IMR-90 (cell line): ENCODE measurements around the gene RPA3.

Source experiments
- BHLHE40 ChIP-seq: fragments of 150-350 bp; IDR thresholded peaks from 2 replicates; pipeline ENCODE4 v1.6.1; 2016; ENCODE audit warnings: mild to moderate bottlenecking, low read depth, low read length
- FOS ChIP-seq: fragments of 150-350 bp; IDR thresholded peaks from 2 replicates; pipeline ENCODE4 v1.6.1; 2016; ENCODE audit warnings: low read depth, low read length
- MAFK ChIP-seq: IDR thresholded peaks from 2 replicates; pipeline ENCODE4 v1.6.1; 2012; ENCODE audit warnings: low read depth, low read length, improper control_type of control experiment
- MAZ ChIP-seq: IDR thresholded peaks from 2 replicates; pipeline ENCODE4 v1.6.1; 2012; ENCODE audit warnings: low read depth, mild to moderate bottlenecking, low read length, improper control_type of control experiment, moderate library complexity, borderline replicate concordance
- MXI1 ChIP-seq: IDR thresholded peaks from 2 replicates; pipeline ENCODE4 v1.6.1; 2012; ENCODE audit warnings: low read depth, mild to moderate bottlenecking, low read length, moderate library complexity, borderline replicate concordance
- NFE2L2 ChIP-seq: fragments of 150-350 bp; IDR thresholded peaks from 2 replicates; pipeline ENCODE4 v1.6.1; 2016; ENCODE audit warnings: low read depth, mild to moderate bottlenecking, low read length
- POLR2A ChIP-seq: IDR thresholded peaks from 2 replicates; pipeline ENCODE4 v1.6.1; 2012; ENCODE audit warnings: mild to moderate bottlenecking, low read depth, low read length
- RAD21 ChIP-seq: IDR thresholded peaks from 2 replicates; pipeline ENCODE4 v1.6.1; 2012; ENCODE audit warnings: low read length, improper control_type of control experiment
- RCOR1 ChIP-seq: IDR thresholded peaks from 2 replicates; pipeline ENCODE4 v1.6.1; 2012; ENCODE audit warnings: mild to moderate bottlenecking, low read length, improper control_type of control experiment; ENCODE audit not compliant: insufficient replicate concordance
- SMC3 ChIP-seq: fragments of 150-350 bp; IDR thresholded peaks from 2 replicates; pipeline ENCODE4 v1.6.1; 2016; ENCODE audit warnings: low read depth, mild to moderate bottlenecking, antibody characterized with exemption, low read length, moderate library complexity
- TF ChIP-seq, protein P1 (sequence below): conservative IDR thresholded peaks from 2 replicates; pipeline ENCODE4 v1.5.1; 2012; ENCODE audit warnings: mild to moderate bottlenecking, low read depth, low read length, improper control_type of control experiment
- TF ChIP-seq, protein P2 (sequence below): fragments of 150-350 bp; IDR thresholded peaks from 2 replicates; pipeline ENCODE4 v1.6.1; 2016; ENCODE audit warnings: low read depth, mild to moderate bottlenecking, low read length, moderate library complexity, borderline replicate concordance

DNA sequence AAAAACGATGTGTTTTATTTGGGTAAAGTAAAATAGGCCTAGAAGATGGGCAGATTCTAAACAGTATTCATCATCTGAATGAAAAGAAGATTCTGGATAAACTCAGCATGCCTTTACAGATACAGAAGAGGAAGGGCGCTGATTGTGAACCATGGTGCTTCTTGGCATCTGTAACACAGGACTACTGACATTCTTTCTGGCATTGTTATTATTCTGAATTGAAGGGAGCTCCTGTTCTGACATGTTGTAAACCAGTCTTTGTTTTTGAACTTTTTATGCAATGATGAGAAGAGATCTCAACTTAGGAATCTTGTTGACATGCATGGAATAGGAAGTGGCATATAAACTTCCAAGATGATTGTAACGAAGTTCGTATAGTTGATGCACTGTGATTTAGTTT, 13.5 kb downstream of the RPA3 start:
- TF ChIP-seq, protein P1, sequence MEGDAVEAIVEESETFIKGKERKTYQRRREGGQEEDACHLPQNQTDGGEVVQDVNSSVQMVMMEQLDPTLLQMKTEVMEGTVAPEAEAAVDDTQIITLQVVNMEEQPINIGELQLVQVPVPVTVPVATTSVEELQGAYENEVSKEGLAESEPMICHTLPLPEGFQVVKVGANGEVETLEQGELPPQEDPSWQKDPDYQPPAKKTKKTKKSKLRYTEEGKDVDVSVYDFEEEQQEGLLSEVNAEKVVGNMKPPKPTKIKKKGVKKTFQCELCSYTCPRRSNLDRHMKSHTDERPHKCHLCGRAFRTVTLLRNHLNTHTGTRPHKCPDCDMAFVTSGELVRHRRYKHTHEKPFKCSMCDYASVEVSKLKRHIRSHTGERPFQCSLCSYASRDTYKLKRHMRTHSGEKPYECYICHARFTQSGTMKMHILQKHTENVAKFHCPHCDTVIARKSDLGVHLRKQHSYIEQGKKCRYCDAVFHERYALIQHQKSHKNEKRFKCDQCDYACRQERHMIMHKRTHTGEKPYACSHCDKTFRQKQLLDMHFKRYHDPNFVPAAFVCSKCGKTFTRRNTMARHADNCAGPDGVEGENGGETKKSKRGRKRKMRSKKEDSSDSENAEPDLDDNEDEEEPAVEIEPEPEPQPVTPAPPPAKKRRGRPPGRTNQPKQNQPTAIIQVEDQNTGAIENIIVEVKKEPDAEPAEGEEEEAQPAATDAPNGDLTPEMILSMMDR = no peak
- TF ChIP-seq POLR2A (no peak), SMC3 (no peak), MXI1 (no peak), MAFK (no peak), RAD21 (no peak), NFE2L2 (no peak), BHLHE40 (no peak), FOS (no peak), MAZ (no peak), RCOR1 (no peak)
- TF ChIP-seq, protein P2, sequence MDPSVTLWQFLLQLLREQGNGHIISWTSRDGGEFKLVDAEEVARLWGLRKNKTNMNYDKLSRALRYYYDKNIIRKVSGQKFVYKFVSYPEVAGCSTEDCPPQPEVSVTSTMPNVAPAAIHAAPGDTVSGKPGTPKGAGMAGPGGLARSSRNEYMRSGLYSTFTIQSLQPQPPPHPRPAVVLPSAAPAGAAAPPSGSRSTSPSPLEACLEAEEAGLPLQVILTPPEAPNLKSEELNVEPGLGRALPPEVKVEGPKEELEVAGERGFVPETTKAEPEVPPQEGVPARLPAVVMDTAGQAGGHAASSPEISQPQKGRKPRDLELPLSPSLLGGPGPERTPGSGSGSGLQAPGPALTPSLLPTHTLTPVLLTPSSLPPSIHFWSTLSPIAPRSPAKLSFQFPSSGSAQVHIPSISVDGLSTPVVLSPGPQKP = no peak
